ENCODE measurements around the gene FEN1.

Gene FEN1

GRCh38 chr11:61775106-61775505 lies 17.6 kb upstream of the FEN1 start:
- no peak for DNase-seq (ENCODE audit: low spot score)

DNA sequence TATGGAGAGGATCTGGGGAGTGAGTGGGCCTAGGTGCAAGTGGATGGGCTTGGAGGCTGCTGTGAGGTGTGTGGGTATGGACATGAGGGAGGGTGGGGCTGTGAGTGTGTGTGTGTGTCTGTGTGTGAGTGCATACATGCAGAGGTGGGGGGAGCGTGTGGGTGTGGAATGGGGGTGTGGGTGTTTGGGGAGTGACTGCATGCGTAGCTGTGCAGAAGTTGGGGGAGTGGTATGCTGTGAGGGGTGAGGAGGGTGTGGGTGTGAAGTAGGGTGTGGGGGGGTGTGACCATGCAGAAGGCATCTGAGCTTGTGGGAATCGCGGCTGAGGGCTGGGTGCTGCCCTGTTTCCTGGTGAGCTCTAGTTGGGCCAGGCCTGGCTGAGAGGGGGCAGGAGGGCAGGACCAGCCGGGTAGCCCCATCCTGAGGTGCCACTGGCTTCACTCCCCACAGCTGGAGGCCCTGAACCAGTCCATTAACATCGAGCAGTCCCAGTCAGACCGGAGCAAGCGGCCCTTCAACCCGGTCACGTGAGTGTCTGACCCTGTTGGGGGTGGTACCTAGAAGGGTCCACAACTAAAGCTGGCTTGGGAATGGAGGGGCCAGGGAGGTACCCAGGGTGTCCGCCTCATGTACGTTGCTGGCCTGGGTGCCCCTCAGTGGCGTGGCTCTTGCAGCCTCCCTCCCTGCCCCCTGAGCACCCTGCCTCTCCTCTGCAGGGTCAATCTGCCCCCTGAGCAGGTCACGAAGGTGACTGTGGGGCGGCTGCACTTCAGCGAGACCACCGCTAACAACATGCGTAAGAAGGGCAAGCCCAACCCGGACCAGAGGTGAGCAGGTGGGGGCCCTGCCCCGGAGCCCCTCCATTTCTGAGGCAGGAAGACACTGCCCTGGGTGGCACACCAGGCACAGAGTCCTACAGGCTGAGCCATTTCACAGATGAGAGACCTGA lies 16.8 kb upstream of the FEN1 start:
- no peak for DNase-seq (ENCODE audit: low spot score)

DNA sequence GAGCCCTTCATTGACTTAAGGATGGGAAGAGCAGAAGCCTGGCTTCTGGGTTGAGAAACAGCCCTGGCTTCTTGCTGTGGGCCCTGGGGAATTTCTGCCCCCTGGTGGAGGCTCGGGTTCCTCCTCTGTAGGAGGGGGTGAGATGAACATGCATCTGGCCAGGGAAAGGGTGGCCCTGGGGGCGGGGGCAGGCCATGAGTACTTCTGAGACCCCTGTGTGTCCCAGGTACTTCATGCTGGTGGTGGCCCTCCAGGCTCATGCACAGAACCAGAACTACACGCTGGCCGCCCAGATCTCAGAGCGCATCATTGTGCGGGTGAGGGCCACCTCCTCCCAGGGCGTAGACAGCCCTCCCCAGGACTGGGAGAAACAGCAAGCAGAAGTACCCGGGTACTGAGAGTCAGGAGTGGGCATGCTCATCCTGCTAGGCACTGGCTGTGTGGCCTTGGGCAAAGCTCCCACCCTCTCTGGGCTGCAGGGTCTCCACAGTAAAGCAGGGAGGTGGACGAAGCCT lies 16.1 kb upstream of the FEN1 start:
- DNase-seq (ENCODE audit: low spot score) = peak; percentile 57

DNA sequence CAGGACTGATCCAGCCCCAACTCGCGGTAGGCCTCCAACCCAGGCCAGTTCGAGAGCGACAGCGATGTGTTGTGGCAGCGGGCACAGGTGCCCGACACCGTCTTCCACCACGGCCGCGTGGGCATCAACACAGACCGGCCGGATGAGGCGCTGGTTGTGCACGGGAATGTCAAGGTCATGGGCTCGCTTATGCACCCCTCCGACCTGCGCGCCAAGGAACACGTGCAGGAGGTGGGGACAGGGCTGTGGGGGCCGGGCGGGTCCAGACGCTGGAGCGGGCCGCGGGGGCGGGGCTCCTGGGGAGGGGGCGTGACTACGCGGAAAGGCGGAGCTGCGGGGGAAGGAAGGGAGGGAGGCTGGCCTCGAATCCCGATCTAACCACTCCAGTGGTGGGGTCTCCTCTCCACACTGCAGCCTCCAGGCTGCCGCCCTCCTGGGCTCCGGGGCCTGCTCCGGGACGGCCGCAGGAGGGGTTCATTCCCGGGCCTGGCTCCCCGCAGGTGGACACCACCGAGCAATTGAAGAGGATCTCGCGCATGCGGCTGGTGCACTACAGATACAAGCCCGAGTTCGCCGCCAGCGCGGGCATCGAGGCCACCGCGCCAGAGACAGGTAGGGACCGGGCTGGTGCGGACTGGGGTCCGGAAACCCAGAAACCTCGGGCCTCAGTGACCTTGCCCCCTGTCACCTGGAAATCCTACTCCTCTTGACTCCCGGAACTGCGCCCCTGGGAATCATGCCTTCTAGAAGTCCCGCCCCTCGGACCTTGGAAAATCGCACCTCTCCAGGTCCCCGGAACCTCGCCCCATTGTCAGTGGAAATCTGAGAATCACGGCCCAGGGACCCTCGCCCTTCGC lies 15.2 kb upstream of the FEN1 start:
- no peak for DNase-seq (ENCODE audit: low spot score)

- no peak for DNase-seq (ENCODE audit: low spot score)
Measured at GRCh38 chr11:61778357-61778886, 14.3 kb upstream of the FEN1 start.

- DNase-seq (ENCODE audit: low spot score) = no peak
Measured at GRCh38 chr11:61778920-61779650, 13.6 kb upstream of the FEN1 start.

DNA sequence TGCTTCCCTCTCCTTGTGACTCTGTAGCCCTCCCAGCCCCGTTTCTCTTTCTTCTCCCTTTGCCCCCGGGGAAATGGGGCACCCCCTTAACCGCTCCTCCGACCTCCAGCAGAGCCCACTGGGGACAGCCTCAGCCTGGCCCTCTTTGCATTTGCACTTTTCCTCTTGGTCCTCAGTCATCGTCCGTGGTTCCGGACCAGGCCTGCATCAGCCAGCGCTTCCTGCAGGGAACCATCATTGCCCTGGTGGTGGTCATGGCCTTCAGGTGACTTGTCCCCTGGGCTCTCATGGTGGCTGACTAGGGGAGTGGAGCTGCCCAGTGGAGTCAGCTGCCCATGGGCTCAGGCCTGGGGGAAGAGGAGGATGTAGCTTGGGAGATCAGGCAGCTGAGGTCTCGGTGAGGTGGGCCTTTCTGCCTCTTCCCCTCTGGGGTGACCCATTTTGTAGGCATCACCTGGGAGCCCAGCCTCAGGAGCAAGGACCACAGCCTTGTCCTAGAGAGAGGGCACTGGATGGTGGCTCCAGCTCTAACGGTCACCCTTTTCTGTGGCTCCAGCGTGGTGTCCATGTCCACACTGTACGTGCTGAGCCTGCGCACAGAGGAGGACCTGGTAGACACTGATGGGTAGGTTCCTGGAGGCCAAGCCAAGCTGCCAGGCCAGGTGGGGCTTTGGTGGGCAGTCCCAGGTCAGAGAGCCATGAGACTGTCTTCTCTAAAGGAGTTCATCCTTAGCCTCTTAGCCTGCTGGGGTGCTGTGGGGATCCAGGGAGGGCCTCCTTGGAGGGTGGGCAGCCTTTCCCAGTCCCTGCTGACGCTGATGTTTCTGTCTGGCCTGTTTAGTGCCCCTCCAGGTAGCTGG lies 12.8 kb upstream of the FEN1 start:
- no peak for DNase-seq (ENCODE audit: low spot score)

DNA sequence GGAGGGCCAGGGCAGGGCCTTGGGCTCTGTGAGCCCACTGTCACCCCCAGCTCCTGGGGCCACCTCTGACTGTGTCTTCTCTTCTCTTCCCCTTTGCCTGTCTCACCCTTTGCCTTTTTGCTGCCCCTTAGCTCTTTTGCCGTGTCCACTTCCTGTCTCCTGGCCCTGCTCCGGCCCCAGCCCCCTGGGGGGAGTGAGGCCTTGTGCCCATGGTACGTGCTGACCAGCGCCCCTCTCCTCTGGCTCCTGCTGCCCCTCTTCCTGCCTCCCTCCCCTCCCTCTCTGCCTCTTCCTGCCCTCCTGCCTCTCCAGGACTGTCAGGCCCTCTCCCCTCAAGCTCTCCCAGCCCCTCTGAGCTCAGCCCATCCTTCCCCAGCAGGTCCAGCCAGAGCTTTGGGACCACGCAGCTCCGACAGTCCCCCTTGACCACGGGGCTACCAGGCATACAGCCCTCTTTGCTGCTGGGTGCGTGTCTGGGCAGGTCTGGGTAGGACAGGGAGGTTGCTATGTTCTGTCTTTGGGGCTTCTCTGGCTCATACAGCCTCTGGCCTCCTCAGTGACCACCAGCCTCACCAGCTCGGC lies 12.0 kb upstream of the FEN1 start:
- DNase-seq (ENCODE audit: low spot score) = no peak

GRCh38 chr11:61781585-61781984 lies 11.1 kb upstream of the FEN1 start:
- no peak for DNase-seq (ENCODE audit: low spot score)

GRCh38 chr11:61782299-61782698 lies 10.4 kb upstream of the FEN1 start:
- DNase-seq (ENCODE audit: low spot score) = no peak

GRCh38 chr11:61782841-61783240 lies 9.9 kb upstream of the FEN1 start:
- no peak for DNase-seq (ENCODE audit: low spot score)

DNA sequence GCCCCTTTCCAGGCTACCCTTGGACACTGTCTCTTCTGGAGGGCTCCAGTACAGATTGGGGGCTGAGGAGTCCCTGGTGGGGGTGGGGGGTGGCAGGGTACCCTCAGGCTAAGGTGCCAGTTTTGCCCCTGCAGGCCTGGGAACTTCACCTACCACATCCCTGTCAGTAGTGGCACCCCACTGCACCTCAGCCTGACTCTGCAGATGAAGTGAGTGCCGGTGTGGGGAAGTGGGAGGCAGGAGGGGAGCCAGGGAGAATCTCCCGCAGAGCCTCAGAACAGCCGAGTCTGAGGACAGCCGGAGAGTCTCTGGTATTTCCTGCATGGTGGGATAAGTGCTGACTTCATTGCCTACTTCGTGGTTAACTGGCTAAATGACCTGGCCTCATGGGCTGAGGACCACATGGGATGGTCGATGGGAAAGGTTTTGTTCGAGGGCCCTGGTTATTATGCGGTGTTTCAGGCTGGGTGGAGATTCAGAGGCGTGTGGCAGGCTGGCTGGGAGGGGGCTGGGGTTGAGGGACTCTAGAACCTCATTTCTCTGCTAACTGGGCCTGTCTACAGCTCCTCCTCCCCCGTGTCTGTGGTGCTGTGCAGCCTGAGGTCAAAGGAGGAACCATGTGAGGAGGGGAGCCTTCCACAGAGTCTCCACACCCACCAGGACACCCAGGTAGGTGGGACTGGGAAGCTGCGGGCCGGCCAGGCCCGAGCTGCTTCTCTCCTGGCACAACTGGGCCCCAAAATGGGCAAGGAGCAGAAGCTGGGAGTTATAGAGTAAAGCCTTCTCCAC lies 8.8 kb upstream of the FEN1 start:
- DNase-seq (ENCODE audit: low spot score) = no peak

DNA sequence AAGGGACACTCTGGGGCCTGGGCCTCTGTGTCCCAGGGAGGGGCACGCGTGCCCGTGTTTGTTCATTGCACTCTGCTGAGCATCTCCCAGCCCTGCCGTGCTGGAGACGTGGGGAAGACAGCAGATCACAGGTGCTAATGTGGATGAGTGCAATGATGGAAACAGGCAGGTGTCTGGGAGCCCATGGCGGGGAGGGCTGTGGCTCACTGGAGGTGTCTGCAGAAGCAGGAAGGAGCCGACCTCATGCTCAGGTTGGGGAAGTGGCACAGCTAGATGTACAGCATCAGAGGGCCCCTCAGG lies 8.3 kb upstream of the FEN1 start:
- no peak for DNase-seq (ENCODE audit: low spot score)

GRCh38 chr11:61785837-61786402 lies 6.8 kb upstream of the FEN1 start:
- DNase-seq (ENCODE audit: low spot score) = no peak

DNA sequence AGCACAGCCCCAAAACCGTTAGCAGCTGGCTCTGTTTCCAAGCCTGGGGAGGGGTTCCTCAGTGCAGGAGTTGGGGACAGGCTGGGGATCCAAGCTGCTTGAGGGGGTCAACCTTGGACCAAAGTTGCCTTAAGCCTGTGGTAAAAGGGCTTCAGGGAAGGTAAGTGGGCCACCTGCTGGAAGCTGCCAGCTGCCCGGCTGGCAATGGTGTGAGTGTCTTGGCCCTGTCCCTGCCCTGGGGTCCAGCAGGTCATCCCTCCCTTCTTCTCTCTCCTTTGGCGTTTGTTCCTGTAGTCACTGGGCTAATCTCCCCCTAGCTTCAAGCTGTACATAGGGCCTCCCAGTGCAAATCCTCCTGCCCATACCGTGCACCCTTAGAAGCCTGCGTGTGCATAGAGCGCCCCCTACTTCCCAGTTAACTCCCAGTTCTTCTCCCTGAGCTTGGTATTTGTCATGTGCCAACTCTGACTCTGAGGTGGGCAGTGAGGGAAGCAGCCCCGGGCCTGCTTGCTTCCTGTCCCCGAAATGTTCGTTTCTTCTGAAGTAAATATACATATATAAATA lies 4.7 kb upstream of the FEN1 start:
- peak; percentile 60 for DNase-seq (ENCODE audit: low spot score)

DNA sequence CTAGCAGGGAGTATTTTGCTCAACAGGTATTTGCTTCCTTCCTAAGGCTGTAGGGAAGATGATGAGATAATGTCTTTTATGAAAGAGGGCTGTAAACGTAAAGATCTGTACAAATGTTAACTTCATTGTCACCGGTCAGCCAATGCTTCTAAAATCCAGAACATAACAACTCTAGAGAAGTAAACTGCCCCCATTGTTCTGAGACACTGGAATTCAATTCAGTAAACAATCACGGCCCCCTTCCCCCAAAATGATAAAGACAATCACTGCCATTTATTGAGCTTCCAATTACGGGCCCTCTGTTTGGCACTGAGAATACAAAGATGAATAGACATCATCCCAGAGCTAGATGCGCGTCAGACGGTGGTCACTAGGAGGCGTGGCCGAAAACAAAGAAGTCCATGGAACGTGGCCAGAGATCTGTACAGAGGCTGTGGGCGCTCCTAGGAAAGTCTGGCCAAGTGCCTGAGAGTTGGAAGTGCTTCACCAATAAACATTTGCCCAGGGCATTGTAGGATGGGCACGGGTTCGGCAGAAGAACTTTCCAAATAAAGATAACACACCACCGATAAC lies 888 bp upstream of the FEN1 start:
- DNase-seq (ENCODE audit: low spot score) = peak; percentile 42

- DNase-seq (ENCODE audit: low spot score) = no peak
Measured at GRCh38 chr11:61793083-61793828, 545 bp downstream of the FEN1 start.

- no peak for DNase-seq (ENCODE audit: low spot score)
Measured at GRCh38 chr11:61793829-61794204, 1.1 kb downstream of the FEN1 start.

Measured in hematopoietic multipotent progenitor cell treated with erythropoietin and hydrocortisone succinate and interleukin-3 and kit ligand, for 15 days (in vitro differentiated cells).